Parathyroid adenoma (tissue), 2 donors: Measurements from ENCODE around the gene PAX5.

Source experiments
- H2AFZ ChIP-seq: fragments of 300-600 bp; sonication (generic); one replicate; pipeline ENCODE4 v1.7.0; 2017; ENCODE audit warnings: antibody characterized with exemption, mild to moderate bottlenecking
- H3K27ac ChIP-seq: fragments of 300-600 bp; sonication (generic); one replicate; pipeline ENCODE4 v1.7.0; 2017
- H3K27me3 ChIP-seq: fragments of 300-600 bp; sonication (generic); one replicate; pipeline ENCODE4 v1.7.0; 2017; ENCODE audit warnings: low read length; ENCODE audit not compliant: control insufficient read depth, insufficient read depth
- H3K36me3 ChIP-seq: fragments of 300-600 bp; sonication (generic); one replicate; pipeline ENCODE4 v1.7.0; 2017; ENCODE audit warnings: low read length; ENCODE audit not compliant: control insufficient read depth, insufficient read depth
- H3K4me1 ChIP-seq: fragments of 300-600 bp; sonication (generic); one replicate; pipeline ENCODE4 v1.7.0; 2017; ENCODE audit warnings: control low read depth
- H3K4me2 ChIP-seq: fragments of 300-600 bp; sonication (generic); one replicate; pipeline ENCODE4 v1.7.0; 2017; ENCODE audit warnings: low read length
- H3K4me3 ChIP-seq: fragments of 300-600 bp; sonication (generic); one replicate; pipeline ENCODE4 v1.7.0; 2017; ENCODE audit warnings: low read depth, low read length
- H3K79me2 ChIP-seq: fragments of 300-600 bp; sonication (generic); one replicate; pipeline ENCODE4 v1.7.0; 2017; ENCODE audit warnings: control low read depth
- H3K9ac ChIP-seq: fragments of 300-600 bp; sonication (generic); one replicate; pipeline ENCODE4 v1.7.0; 2017; ENCODE audit warnings: mild to moderate bottlenecking
- H3K9me3 ChIP-seq: fragments of 300-600 bp; sonication (generic); one replicate; pipeline ENCODE4 v1.7.0; 2017; ENCODE audit warnings: low read length; ENCODE audit not compliant: control insufficient read depth
- CTCF ChIP-seq: fragments of 300-600 bp; sonication (generic); IDR thresholded peaks from one replicate; pipeline ENCODE4 v1.7.0; 2017; ENCODE audit warnings: antibody characterized with exemption, mild to moderate bottlenecking
- donor health status: primary hyperparathyroidism.

The PAX5 gene

GRCh38 chr9:36924757-36925432, 109.2 kb downstream of the PAX5 start:
- H3K9me3 ChIP-seq = no peaks in the 10 kb centered on the region
- no peak overlapping the region for H3K27ac ChIP-seq
- no peak overlapping the region for H3K4me2 ChIP-seq
- H3K36me3 ChIP-seq = no peaks in the 10 kb centered on the region
- H3K4me3 ChIP-seq = no peak overlapping the region
- H2AFZ ChIP-seq = no peak overlapping the region
- no peak for TF ChIP-seq CTCF
- H3K9ac ChIP-seq = no peak overlapping the region
- H3K79me2 ChIP-seq = no peaks in the 10 kb centered on the region
- no peaks in the 10 kb centered on the region for H3K4me1 ChIP-seq
- no peaks in the 10 kb centered on the region for H3K27me3 ChIP-seq

- Histone ChIP-seq H3K27ac (no peak overlapping the region), H3K4me3 (no peak overlapping the region), H3K4me2 (no peak overlapping the region), H3K9ac (no peak overlapping the region), H2AFZ (no peak overlapping the region), H3K36me3 (no peaks in the 10 kb centered on the region), H3K9me3 (no peaks in the 10 kb centered on the region), H3K79me2 (no peaks in the 10 kb centered on the region), H3K27me3 (no peaks in the 10 kb centered on the region), H3K4me1 (no peaks in the 10 kb centered on the region)
- no peak for TF ChIP-seq CTCF
Observed at GRCh38 chr9:36924071-36924470, 110.0 kb downstream of the PAX5 start.

GRCh38 chr9:36923025-36923625, 110.9 kb downstream of the PAX5 start:
- H3K4me3 ChIP-seq = no peak overlapping the region
- H3K27me3 ChIP-seq = no peaks in the 10 kb centered on the region
- H3K9me3 ChIP-seq = no peaks in the 10 kb centered on the region
- no peak for TF ChIP-seq CTCF
- H2AFZ ChIP-seq = no peak overlapping the region
- no peaks in the 10 kb centered on the region for H3K4me1 ChIP-seq
- H3K4me2 ChIP-seq = no peak overlapping the region
- no peak overlapping the region for H3K9ac ChIP-seq
- no peak overlapping the region for H3K27ac ChIP-seq
- H3K79me2 ChIP-seq = no peaks in the 10 kb centered on the region
- no peaks in the 10 kb centered on the region for H3K36me3 ChIP-seq

GRCh38 chr9:36922548-36922947, 111.5 kb downstream of the PAX5 start:
- no peak overlapping the region for H3K4me3 ChIP-seq
- H2AFZ ChIP-seq = no peak overlapping the region
- no peaks in the 10 kb centered on the region for H3K36me3 ChIP-seq
- H3K9me3 ChIP-seq = no peaks in the 10 kb centered on the region
- no peak overlapping the region for H3K9ac ChIP-seq
- H3K4me2 ChIP-seq = no peak overlapping the region
- H3K27me3 ChIP-seq = no peaks in the 10 kb centered on the region
- no peak overlapping the region for H3K27ac ChIP-seq
- H3K4me1 ChIP-seq = no peaks in the 10 kb centered on the region
- no peaks in the 10 kb centered on the region for H3K79me2 ChIP-seq
- no peak for TF ChIP-seq CTCF

- H3K27ac ChIP-seq = no peak overlapping the region
- no peaks in the 10 kb centered on the region for H3K79me2 ChIP-seq
- no peak for TF ChIP-seq CTCF
- H3K36me3 ChIP-seq = no peaks in the 10 kb centered on the region
- no peak overlapping the region for H3K4me3 ChIP-seq
- no peak overlapping the region for H2AFZ ChIP-seq
- no peak overlapping the region for H3K4me2 ChIP-seq
- H3K27me3 ChIP-seq = no peaks in the 10 kb centered on the region
- no peaks in the 10 kb centered on the region for H3K9me3 ChIP-seq
- H3K9ac ChIP-seq = no peak overlapping the region
- no peaks in the 10 kb centered on the region for H3K4me1 ChIP-seq
Observed at GRCh38 chr9:36914212-36914577, 119.9 kb downstream of the PAX5 start.
